Right cardiac atrium (tissue), 5 donors: ENCODE measurements around the gene ABR. TPM values are rescaled to one million over a fixed set of nuclear protein-coding genes. Genes with fewer than 3 reads are reported as not detected.
A peak's percentile ranks its signal among the peaks of the same experiment; 100 is the strongest.

ENCODE experiments used
- ATAC-seq, 2 donors: fragments of 200-7000 bp; cut with Tn5 transposase; one replicate each; pipeline versions ENCODE4 v1.8.0 to v1.9.1; 2020; ENCODE audit warnings: moderate library complexity in 2 of 2, mild to moderate bottlenecking in 1 of 2
- DNase-seq, 3 donors: peaks; one replicate each; pipeline ENCODE4 v3.0.0-alpha.2; 2020
- H3K27ac ChIP-seq: one replicate; pipeline ENCODE4 v1.5.1; 2013; ENCODE audit warnings: mild to moderate bottlenecking, low read length, control low read depth, moderate library complexity
- H3K27me3 ChIP-seq: one replicate; pipeline ENCODE4 v1.6.1; 2013; ENCODE audit not compliant: control insufficient read depth, insufficient read depth
- H3K4me1 ChIP-seq: one replicate; pipeline ENCODE4 v1.6.1; 2013; ENCODE audit warnings: low read length; ENCODE audit not compliant: control insufficient read depth, insufficient read depth
- H3K4me3 ChIP-seq: one replicate; pipeline ENCODE4 v1.5.1; 2013; ENCODE audit warnings: low read length, control low read depth
- H3K9me3 ChIP-seq: one replicate; pipeline ENCODE4 v1.6.1; 2013; ENCODE audit warnings: low read length; ENCODE audit not compliant: control insufficient read depth
- WGBS: extraction: QIAGEN DNeasy Blood & Tissue Kit; methylation state at CpG from one replicate; pipeline ENCODE4 v1.1.7; 2013; 5-methylcytosine and 5-hydroxymethylcytosine counted together
- intact Hi-C, 4 donors: fragments of 100-400 bp; cut with DNase I; formaldehyde crosslinking; loops; one replicate each; pipeline versions ENCODE4 v1.11.0 to v1.14.0; 2022 to 2023
- long read RNA-seq, 4 donors: library from polyadenylated mRNA; unstranded; transcript quantifications; one replicate each; pipeline ENCODE4 v2.0.0, GENCODE V29; 2020 to 2021
- polyA plus RNA-seq: library from polyadenylated mRNA; stranded (reverse); fragments of 200-250 nt; gene quantifications from one replicate; pipeline ENCODE4 v1.2.3, GENCODE V29; 2013
- total RNA-seq, 4 donors: library from RNA; stranded (reverse); fragmentation: NEBNext Ultra II Directional; extraction: Animal tissue kit (Norgen Biotek cat#: 25700); gene quantifications; one replicate each; pipeline ENCODE4 v1.2.1, GENCODE V29; 2021
- donor health status: healthy with polysubstance abuse.
- donor health status: DM: no; HTN: yes; CAD: no.
- donor health status: DM: no; HTN: no; CAD: no.
- donor health status: DM: no; HTN: yes; CAD: no; lungs with severe emphysema.
- donor health status: DM: yes; HTN: yes; CAD: no.

Gene ABR
- total RNA-seq = 100 to 1,000 TPM; 130 to 164 (median 154) TPM
- polyA plus RNA-seq = 77.4 TPM
- long read RNA-seq, donor 1, full-length matches to known transcripts = 53 of 259 reads
- long read RNA-seq, donor 1, partial matches to known transcripts = 54 of 259 reads
- long read RNA-seq, donor 1, other reads (novel, unspliced or antisense) = 152 of 259 reads
- long read RNA-seq, donor 2, full-length matches to known transcripts = 52 of 157 reads
- long read RNA-seq, donor 2, partial matches to known transcripts = 31 of 157 reads
- long read RNA-seq, donor 2, other reads (novel, unspliced or antisense) = 74 of 157 reads
- long read RNA-seq, donor 3, full-length matches to known transcripts = 72 of 478 reads
- long read RNA-seq, donor 3, partial matches to known transcripts = 117 of 478 reads
- long read RNA-seq, donor 3, other reads (novel, unspliced or antisense) = 289 of 478 reads
- long read RNA-seq, donor 4, transcript ABR-201 (22 exons, 2,673 nt) = minor isoform, 7 of 120 reads
- long read RNA-seq, donor 4, transcript ABR-218 (5 exons, 3,776 nt) = minor isoform, 6 of 120 reads
- long read RNA-seq, donor 4, transcript ABR-204 (8 exons, 1,049 nt) = major isoform, 15 of 120 reads
- long read RNA-seq, donor 4, partial matches to known transcripts = 35 of 120 reads
- long read RNA-seq, donor 4, other reads (novel, unspliced or antisense) = 57 of 120 reads

- Histone ChIP-seq H3K27me3 (no peaks in the 10 kb centered on the region), H3K4me1 (peaks cover 3% of the 10 kb centered on the region), H3K4me3 (peak within 1 kb of the TSS; percentile 91), H3K27ac (no peak within 1 kb of the TSS), H3K9me3 (no peaks in the 10 kb centered on the region)
- ATAC-seq (peak; percentile 64 to 68), DNase-seq (peak; percentile 70 to 86 (median 85))
- 7% methylated on average over 96 of the region's 98 CpGs for WGBS
- intact Hi-C loops = loop anchor here in 1 of 4 donors (10.0 kb wide), 1 partner anchor 55 kb away; no protein-coding TSS in a partner anchor
Measured at GRCh38 chr17:1179818-1180742, at the start of gene ABR. ABR (minus strand) TSS chr17:1179981; CDS start chr17:1179727, 254 bp downstream.

- Histone ChIP-seq H3K27ac (no peak overlapping the region), H3K4me1 (no peaks in the 10 kb centered on the region), H3K9me3 (no peaks in the 10 kb centered on the region), H3K27me3 (no peaks in the 10 kb centered on the region), H3K4me3 (peak overlapping the region; percentile 53)
- WGBS = under 1% methylated on average over 74 of the region's 74 CpGs
- intact Hi-C loops = no loop called here
- ATAC-seq (peak; percentile 51 to 58), DNase-seq (peak; percentile 73 to 90 (median 87))
Measured at GRCh38 chr17:1229349-1229899, 49.6 kb upstream of the ABR start.

- intact Hi-C loops = no loop called here
- peak overlapping the region; percentile 53 for H3K4me3 ChIP-seq
- H3K27ac ChIP-seq = no peak overlapping the region
- 2% methylated on average over 79 of the region's 79 CpGs for WGBS
- no peaks in the 10 kb centered on the region for H3K9me3 ChIP-seq
- H3K27me3 ChIP-seq = no peaks in the 10 kb centered on the region
- H3K4me1 ChIP-seq = no peaks in the 10 kb centered on the region
- ATAC-seq (no peak), DNase-seq (no peak)
Measured at GRCh38 chr17:1228781-1229348, 49.1 kb upstream of the ABR start.

- intact Hi-C loops = no loop called here
- ATAC-seq (peak in 1 of 2 donors; percentile 34), DNase-seq (peak; percentile 53 to 87 (median 84))
- Histone ChIP-seq H3K4me1 (no peaks in the 10 kb centered on the region), H3K27ac (no peak overlapping the region), H3K27me3 (no peaks in the 10 kb centered on the region), H3K4me3 (peak overlapping the region; percentile 53), H3K9me3 (no peaks in the 10 kb centered on the region)
- 11% methylated on average over 58 of the region's 58 CpGs for WGBS
Measured at GRCh38 chr17:1227917-1228780, 48.4 kb upstream of the ABR start.

- Histone ChIP-seq H3K4me3 (no peak overlapping the region), H3K4me1 (no peaks in the 10 kb centered on the region)
Measured at GRCh38 chr17:1227365-1227764, 47.6 kb upstream of the ABR start.

GRCh38 chr17:1226308-1226707 lies 46.5 kb upstream of the ABR start:
- 80% methylated on average over 3 of the region's 3 CpGs for WGBS
- Histone ChIP-seq H3K27ac (no peak overlapping the region), H3K9me3 (no peaks in the 10 kb centered on the region), H3K4me1 (no peaks in the 10 kb centered on the region), H3K27me3 (no peaks in the 10 kb centered on the region), H3K4me3 (no peak overlapping the region)
- no peak for ATAC-seq
- no peak for DNase-seq
- intact Hi-C loops = no loop called here

More at GRCh38 chr17:1227365-1227764, 47.6 kb upstream of the ABR start:
- H3K27me3 ChIP-seq = no peaks in the 10 kb centered on the region
- H3K9me3 ChIP-seq = no peaks in the 10 kb centered on the region
- no peak for DNase-seq
- no peak overlapping the region for H3K27ac ChIP-seq
- intact Hi-C loops = no loop called here
- WGBS = 87% methylated on average over 5 of the region's 5 CpGs
- ATAC-seq = no peak

- Histone ChIP-seq H3K9me3 (no peaks in the 10 kb centered on the region), H3K27ac (no peak overlapping the region), H3K4me3 (no peak overlapping the region), H3K4me1 (no peaks in the 10 kb centered on the region), H3K27me3 (no peaks in the 10 kb centered on the region)
- 90% methylated on average over 7 of the region's 7 CpGs for WGBS
- intact Hi-C loops = no loop called here
- no peak for ATAC-seq
- DNase-seq = no peak
Measured at GRCh38 chr17:1224330-1224729, 44.5 kb upstream of the ABR start.

GRCh38 chr17:1223662-1224061 lies 43.9 kb upstream of the ABR start:
- H3K27ac ChIP-seq = no peak overlapping the region
- no peak for ATAC-seq
- no peaks in the 10 kb centered on the region for H3K9me3 ChIP-seq
- intact Hi-C loops = no loop called here
- H3K4me3 ChIP-seq = no peak overlapping the region
- H3K4me1 ChIP-seq = no peaks in the 10 kb centered on the region
- no peaks in the 10 kb centered on the region for H3K27me3 ChIP-seq
- 74% methylated on average over 14 of the region's 14 CpGs for WGBS
- no peak for DNase-seq

- no peaks in the 10 kb centered on the region for H3K9me3 ChIP-seq
- H3K27ac ChIP-seq = no peak overlapping the region
- 94% methylated on average over 8 of the region's 8 CpGs for whole genome bisulfite sequencing
- DNase-seq (no peak), ATAC-seq (no peak)
- no peaks in the 10 kb centered on the region for H3K4me1 ChIP-seq
- H3K27me3 ChIP-seq = no peaks in the 10 kb centered on the region
- H3K4me3 ChIP-seq = no peak overlapping the region
- intact Hi-C loops = no loop called here
Measured at GRCh38 chr17:1222321-1222720, 42.5 kb upstream of the ABR start.
